LoVo (cell line): Measurements from ENCODE around the gene MST1.

Experiments
- DNase-seq: peaks from one replicate; pipeline ENCODE4 v3.0.0-alpha.2; 2016; ENCODE audit warnings: low spot score

The MST1 gene

DNA sequence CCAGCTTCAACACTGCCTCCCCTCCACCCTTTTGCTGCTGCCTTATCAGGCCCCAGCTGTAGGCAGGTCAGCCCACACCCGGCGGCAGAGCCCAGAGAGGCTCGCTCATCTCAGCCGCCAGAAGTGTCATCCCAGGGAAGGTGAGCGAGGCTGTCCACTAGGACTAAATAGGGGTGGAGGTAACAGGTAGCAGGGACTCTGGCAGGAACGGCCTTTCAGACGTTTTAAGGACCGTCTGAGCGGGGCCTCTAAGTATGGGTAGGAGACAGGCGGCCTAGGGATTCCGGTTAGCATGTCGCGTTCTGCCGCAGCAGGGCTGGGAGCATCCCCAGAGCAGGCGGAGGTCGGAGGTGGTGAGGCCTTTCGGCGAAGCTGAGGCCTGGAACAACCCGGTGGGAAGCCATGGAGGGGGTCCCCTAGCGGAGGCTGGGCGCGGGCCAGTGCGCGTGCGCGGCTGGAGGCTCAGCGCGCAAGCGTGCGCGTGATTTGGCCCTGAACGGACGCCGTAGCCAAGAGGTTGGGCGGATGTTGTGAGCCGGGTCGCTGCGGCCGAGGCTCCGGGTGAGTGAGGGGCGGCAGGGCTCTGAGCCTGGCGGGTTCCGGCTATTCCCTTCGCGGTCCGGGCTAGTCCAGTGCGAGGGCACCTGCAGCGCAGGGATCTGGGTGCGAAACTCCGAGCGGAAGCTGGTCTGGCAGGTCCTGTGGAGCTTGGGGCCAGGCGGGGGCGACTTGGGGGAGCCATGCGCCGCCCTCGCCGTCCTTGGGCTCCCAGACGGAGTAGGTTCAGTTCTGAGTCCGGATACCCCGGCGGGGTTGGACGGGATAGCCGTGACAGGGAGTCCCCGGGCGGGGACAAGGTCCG is at the start of gene MST1, which contains the start of gene RNF123:
Gene MST1 (minus strand): TSS at position 429 of the 862 bp plus-strand sequence. CDS start 783 bp downstream, outside the sequence.
Gene RNF123 (plus strand): TSS at position 512 of the 862 bp plus-strand sequence. CDS start 1,609 bp downstream, outside the sequence.
- DNase-seq, result peak; percentile 90

- DNase-seq, result no peak
Observed at GRCh38 chr3:49738067-49738713, 48.9 kb upstream of the MST1 start.

DNA sequence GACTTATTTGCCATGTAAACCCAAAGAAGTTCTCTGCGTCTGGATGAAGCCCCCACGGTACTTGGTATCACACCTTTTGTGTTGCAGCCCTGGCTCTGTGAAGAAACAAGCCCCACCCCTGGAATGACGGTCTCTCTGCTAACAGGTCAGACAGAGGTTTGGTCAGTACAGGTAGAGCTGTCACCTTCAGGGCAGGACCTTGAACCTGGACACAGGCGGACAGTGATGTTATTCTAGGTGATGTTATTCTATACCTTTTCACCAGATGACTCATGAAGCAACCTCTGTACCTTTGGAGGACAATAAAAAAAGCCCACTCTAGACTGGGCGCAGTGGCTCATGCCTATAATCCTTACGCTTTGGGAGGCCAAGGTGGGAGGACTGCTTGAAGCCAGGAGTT is 45.5 kb upstream of the MST1 start:
- no peak for DNase-seq

GRCh38 chr3:49733551-49733950 is 44.3 kb upstream of the MST1 start:
- DNase-seq, result no peak

DNA sequence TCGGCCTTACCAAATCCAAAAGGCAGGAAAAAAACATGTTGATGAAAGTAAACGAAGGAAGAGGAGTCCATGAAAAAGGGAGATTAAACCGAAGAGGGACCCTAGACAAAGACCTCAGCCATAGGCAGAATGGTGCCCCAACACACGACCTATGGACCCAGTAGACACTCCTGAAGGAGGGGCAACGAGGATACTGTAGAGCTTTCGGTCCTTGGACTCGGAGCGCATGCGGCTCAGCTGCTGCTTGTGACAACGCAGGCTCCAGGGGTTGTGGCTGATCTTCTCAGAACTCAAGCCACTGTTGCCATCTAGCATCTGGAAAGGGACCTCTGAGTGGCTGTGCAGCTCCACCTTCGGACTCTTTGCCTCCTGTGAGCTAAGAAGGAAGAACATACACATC is 43.3 kb upstream of the MST1 start:
- DNase-seq, result no peak

GRCh38 chr3:49729966-49730609 is 40.8 kb upstream of the MST1 start:
- DNase-seq, result no peak

DNA sequence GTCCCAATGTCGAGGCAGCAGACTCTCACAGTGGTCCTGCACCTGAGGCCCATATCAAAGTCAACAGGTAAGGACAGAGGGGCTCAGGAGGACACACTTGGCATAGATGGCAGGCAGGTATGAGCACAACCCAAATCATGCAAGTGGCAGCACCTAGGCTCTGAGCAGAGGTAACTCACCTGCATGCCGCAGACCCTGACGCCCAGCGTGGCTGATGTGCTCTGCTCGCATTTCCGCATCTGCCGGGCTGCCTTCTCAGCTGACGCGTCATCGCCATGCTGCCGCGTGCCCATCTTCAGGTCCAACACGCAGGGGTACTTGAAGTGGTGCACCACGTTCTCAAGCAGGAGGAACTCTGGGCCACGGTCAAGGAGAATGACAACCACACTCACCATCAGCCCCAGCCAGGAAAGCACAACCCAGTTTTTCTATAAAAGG is 38.7 kb upstream of the MST1 start:
- DNase-seq, result no peak

DNA sequence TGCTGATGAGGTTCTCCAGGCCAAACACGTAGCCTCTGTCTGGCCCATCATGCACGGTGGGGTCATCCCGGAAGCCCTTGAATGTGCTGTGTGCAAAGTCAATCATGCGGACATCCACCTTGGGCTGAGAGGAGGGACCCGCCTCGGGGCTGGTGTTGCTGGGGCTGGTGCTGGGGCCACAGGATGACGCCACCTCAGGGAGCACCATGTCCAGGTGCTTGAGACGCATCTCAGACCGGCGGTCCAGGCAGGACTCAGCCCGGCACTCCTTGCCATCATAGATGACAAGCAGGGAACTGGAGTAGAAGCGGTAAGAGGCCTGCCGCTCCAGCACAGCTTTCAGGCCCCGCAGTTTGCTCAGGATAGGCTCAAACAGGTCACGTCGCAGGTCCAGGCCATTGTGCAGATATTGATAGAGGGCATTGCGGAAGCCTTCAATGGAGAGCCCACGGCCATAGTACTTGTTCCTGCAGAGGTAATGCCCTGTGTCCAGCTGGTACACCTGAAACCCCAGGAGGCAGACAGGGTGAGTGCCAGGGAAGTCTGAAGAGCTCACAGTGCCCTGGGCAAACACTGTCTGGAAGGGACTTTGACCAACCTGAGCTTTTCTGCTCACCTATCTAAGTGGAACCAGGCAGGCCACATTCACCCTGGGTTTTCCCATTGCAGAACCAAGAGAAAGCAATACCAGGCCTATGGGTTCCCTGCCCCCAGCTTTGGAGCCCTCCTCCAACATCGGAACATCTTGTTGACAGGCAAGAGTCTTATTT is 38.1 kb upstream of the MST1 start:
- DNase-seq, result no peak

DNA sequence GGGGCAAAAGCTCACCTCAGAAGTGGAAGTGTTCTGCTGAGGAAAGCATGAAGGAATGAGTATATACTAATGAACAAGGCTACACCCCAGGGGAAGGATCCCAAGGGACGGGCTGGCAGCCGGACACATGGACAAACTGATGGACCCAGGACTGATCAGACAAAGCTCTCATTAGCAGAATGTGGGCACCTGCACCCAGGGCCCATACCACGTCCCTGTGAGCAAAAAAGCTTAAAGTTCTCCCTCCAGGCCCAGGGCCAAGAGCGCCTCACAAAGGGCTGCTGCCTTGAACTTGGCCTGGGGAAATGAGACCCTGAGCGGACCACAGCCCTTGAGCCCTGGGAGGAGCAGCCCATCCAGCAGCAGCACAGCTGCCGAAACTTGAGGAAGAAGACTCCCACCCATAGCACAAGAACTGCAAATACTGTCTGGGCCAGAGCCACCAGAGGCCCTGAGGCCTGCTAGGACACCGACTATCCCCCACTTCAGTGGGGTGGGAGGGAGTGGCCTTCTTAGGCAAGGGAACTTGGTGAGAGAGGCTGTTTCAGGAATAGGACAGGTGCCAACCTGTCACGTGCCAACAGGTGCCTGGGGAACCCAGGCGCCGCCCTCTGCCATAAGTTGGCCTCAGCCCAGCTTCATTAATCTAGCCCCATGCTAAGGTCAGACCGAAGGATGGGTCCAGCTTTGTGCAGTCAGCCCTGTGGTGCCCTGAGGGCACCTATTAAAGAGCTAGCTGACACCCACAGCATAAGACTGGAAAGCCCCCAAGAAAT is 36.8 kb upstream of the MST1 start:
- DNase-seq, result no peak

- no peak for DNase-seq
Observed at GRCh38 chr3:49724586-49724985, 35.3 kb upstream of the MST1 start.

- peak; percentile 99 for DNase-seq
Observed at GRCh38 chr3:49723628-49724551, 34.6 kb upstream of the MST1 start, which contains the start of gene GMPPB. GMPPB (minus strand) TSS chr3:49723951; CDS start chr3:49723726, 225 bp downstream.

DNA sequence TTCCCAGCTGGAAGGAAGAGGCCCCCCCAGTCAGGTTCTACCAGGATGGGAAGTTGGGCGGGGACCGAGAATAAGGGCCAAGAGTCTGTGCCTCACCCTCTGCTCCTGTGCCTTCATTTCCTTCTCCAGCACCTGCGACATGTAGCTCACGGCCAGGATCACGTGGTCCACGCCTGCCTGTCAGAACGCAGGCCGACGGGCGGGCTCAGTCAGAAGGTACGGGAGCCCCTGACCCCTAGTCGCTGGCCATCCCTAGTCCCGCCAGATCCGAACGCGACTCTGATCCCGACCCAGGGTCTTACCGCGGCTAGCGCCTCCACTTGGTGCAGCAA is 34.0 kb upstream of the MST1 start:
- peak; percentile 70 for DNase-seq

DNA sequence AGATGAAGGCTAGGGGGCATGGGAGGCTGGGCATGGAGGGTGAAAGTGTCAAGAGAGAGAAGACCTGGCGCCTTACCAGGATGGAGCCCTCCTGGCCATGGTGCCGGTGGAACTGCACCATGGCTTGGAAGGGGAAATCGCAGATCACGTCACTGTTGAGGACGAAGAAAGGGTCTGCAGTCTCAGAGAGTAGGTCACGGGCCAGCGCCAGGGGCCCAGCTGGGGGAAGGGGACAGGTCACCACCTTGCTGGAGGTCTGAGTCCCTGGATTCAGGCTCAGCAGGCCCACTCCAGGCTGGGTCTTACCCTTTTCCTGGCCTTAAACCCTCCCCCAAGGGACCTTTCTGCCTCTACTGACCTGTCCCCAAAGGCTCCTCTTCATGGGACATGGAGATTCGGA is 33.6 kb upstream of the MST1 start:
- DNase-seq, result no peak

DNA sequence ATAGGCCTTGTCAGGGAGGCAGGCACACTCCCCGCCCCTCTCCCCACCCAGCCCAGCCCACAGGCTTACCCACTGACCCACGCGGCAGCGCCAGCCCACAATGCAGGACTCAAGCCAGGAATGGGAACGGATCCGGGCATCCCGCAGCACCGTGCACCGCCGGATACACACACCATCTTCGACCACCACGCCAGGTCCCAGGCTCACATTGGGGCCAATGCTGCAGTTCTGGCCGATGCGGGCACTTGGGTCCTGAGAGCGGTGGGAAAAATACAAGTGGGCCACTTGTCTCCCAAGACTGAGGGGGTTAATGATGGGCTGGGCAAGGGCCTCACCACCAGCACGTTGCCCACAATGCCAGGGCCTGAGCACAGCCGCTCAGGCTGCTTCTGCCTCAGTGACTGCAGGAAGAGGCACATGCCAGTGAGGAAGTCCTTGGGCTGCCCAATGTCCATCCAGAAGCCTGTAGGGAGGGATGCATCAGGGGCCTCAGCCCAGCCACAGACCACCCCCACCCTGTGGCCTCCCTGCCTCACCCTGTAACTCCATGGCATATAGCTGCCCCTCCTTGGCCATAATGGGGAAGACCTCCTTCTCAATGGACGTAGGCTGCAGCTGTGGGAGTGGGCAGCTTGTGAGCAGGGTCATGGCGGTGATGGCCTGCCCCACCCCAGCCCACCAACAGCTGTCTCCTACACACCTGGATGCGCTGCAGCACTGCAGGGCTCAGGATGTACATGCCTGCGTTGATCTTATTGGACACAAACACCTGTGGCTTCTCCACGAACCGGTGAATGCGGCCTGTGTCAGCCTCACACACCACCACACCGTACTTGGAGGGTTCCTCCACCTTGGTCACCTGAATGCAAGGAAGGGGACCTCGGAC is 32.9 kb upstream of the MST1 start:
- DNase-seq, result no peak

DNA sequence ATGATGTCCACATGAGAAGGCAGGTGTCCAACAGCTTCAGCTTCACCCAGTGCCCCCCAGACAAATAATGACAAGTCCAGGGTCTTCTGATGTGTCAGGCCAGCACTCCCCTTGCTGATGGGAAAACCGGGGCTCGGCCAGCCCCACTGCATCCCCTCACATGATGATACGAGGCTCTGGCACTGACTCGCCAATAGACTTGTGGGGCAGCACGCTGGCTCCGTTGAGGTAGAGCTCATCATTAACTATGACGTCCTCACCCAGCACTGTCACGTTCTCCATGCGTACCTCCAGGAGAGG is 32.3 kb upstream of the MST1 start:
- DNase-seq, result no peak

- DNase-seq, result no peak
Observed at GRCh38 chr3:49720855-49721595, 31.8 kb upstream of the MST1 start.

DNA sequence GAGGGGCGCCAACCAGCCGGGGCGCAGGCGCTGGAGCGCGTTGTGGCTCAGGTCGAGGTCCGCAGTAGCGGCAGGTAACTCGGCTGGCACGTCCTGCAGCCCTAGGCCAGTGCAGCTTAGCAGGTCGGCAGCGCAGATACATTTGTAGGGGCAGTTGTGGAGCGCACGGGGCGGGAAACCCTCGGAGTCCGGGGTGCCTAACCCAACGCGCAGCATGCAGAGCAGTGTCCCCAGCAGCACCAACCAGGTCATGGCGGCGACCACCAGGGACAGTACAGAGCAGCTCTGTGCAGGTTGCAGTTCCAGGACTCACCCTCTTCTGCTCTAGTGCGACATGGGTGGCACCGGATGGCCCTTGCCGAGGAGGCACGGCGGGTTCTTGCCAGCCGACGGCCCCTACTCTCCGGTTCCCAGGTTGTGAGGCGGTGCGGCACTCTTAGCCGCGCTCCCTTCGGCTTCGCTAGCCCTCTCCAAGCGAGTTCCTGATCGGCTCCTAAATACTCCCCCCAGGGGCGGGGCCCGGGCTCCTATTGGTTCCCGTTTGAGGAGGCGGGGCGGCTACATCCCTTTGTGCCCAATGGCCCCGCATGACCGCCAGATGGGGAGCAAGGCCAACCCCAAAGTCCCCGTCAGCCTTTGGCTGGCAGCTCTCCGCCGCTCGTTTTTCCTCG is 30.1 kb upstream of the MST1 start, which contains the start of gene AMIGO3:
Gene AMIGO3 (minus strand): TSS at position 471 of the 671 bp plus-strand sequence. CDS start 219 bp downstream, at position 252.
- DNase-seq, result no peak

GRCh38 chr3:49718858-49719213 is 29.6 kb upstream of the MST1 start:
- no peak for DNase-seq
